IPS-15b (cell line): ENCODE results near the gene VTCN1.

Experiments
- H3K27me3 ChIP-seq: one replicate; pipeline ENCODE4 v1.6.1; 2013; ENCODE audit warnings: low read length; ENCODE audit not compliant: control insufficient read depth, insufficient read depth
- H3K36me3 ChIP-seq: one replicate; pipeline ENCODE4 v1.6.1; 2013; ENCODE audit warnings: low read length; ENCODE audit not compliant: control insufficient read depth, insufficient read depth
- H3K4me1 ChIP-seq: one replicate; pipeline ENCODE4 v1.6.1; 2013; ENCODE audit warnings: mild to moderate bottlenecking, low read length; ENCODE audit not compliant: control insufficient read depth, insufficient read depth
- H3K4me3 ChIP-seq: one replicate; pipeline ENCODE4 v1.5.1; 2013; ENCODE audit warnings: low read depth, low read length
- H3K9ac ChIP-seq: one replicate; pipeline ENCODE4 v1.6.1; 2013; ENCODE audit warnings: low read depth, mild to moderate bottlenecking, low read length
- H3K9me3 ChIP-seq: one replicate; pipeline ENCODE4 v1.6.1; 2013; ENCODE audit warnings: mild to moderate bottlenecking, low read length; ENCODE audit not compliant: control insufficient read depth, insufficient read depth

Gene VTCN1

DNA sequence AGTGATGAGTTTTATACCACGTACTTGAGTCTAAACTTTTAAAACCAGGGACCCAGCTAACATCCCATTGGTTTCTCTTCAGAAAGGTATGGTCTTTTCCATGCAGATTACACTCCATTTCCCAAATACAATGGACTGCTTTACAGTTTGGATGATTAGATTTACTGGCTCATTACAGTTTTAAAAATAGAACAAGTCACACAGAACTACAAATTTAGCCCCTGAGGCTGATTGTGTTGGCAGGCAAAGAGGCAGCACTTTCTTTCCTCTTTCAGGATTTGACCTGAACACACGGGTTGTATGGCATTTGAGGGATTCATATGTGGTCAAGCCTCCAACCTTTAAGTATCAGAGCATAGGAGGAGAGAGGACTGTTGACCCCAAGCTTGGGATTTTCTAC is 21.8 kb upstream of the VTCN1 start:
- Histone ChIP-seq H3K36me3 (no peaks in the 10 kb centered on the region), H3K4me1 (no peaks in the 10 kb centered on the region), H3K27me3 (no peaks in the 10 kb centered on the region), H3K9me3 (no peaks in the 10 kb centered on the region), H3K4me3 (no peak overlapping the region), H3K9ac (no peak overlapping the region)

- no peaks in the 10 kb centered on the region for H3K36me3 ChIP-seq
- no peaks in the 10 kb centered on the region for H3K9me3 ChIP-seq
- H3K4me1 ChIP-seq: no peaks in the 10 kb centered on the region
- H3K9ac ChIP-seq: no peak overlapping the region
- H3K27me3 ChIP-seq: no peaks in the 10 kb centered on the region
- H3K4me3 ChIP-seq: no peak overlapping the region
Measured at GRCh38 chr1:117231748-117232373, 21.1 kb upstream of the VTCN1 start.

GRCh38 chr1:117231312-117231711 is 20.6 kb upstream of the VTCN1 start:
- H3K4me1 ChIP-seq: no peaks in the 10 kb centered on the region

GRCh38 chr1:117229217-117229616 is 18.5 kb upstream of the VTCN1 start:
- Histone ChIP-seq H3K9me3 (no peaks in the 10 kb centered on the region), H3K4me1 (no peaks in the 10 kb centered on the region), H3K36me3 (no peaks in the 10 kb centered on the region), H3K9ac (no peak overlapping the region), H3K4me3 (no peak overlapping the region), H3K27me3 (no peaks in the 10 kb centered on the region)

More at GRCh38 chr1:117231312-117231711, 20.6 kb upstream of the VTCN1 start:
- Histone ChIP-seq H3K4me3 (no peak overlapping the region), H3K36me3 (no peaks in the 10 kb centered on the region), H3K9me3 (no peaks in the 10 kb centered on the region), H3K9ac (no peak overlapping the region), H3K27me3 (no peaks in the 10 kb centered on the region)

- H3K36me3 ChIP-seq: no peaks in the 10 kb centered on the region
- H3K4me3 ChIP-seq: no peak overlapping the region
- no peaks in the 10 kb centered on the region for H3K27me3 ChIP-seq
- H3K9me3 ChIP-seq: no peaks in the 10 kb centered on the region
- H3K4me1 ChIP-seq: no peaks in the 10 kb centered on the region
- H3K9ac ChIP-seq: no peak overlapping the region
Measured at GRCh38 chr1:117225931-117226330, 15.2 kb upstream of the VTCN1 start.

DNA sequence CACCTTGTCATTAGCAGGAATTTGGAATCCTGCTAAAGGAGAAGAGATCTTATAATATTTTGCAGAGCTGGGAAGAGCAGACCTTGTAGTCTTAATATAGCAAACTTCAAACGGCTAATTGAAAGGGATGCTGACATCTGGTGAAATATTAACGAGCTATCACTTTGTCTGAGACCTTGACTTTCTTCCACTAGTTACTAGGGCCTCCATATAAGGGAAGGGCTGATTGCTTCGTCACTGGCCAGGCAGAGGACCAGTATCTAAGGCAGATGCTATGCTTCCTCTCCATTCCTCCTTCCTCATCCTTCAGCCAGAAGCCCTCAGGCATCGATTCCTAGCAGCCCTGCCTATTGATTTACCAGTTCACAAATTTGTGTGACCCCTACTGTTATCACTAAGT is 6.0 kb upstream of the VTCN1 start:
- H3K36me3 ChIP-seq: no peaks in the 10 kb centered on the region
- H3K9me3 ChIP-seq: peaks cover 4% of the 10 kb centered on the region
- no peaks in the 10 kb centered on the region for H3K27me3 ChIP-seq
- no peak overlapping the region for H3K4me3 ChIP-seq
- no peaks in the 10 kb centered on the region for H3K4me1 ChIP-seq
- H3K9ac ChIP-seq: no peak overlapping the region

DNA sequence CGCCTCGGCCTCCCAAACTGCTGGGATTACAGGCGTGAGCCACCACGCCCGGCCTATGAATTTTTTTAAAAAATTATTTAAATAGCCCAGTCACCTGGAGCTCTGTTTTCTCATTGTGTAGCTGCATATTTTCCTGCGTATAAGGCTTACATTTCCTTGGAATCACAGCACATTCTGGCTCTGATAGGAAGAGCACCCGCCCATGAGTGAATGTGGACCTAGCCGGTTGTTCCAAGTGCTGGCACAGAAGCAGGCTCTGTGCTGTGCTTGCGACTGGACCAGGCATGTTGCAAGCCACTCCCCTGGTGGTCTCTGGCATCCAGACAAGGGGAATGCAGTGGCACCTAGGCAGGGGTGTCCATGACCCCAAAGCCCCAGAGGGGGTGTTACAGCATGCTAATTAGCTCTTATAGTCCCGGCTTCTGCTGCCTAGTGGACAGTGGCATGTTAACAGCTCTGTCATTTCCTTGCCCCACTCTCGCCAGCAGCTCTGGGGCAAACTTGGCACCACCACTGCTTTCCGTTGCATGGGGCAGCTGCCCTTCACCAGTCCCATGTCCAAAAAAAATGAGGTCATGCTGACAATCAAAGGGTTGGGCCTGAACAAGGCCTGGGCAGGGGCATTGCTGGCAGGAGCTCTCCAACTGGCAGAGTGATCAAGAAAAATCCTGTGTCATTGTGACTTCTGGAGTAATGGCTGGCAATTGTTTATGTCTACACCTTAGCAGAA is 5.2 kb upstream of the VTCN1 start:
- Histone ChIP-seq H3K9ac (no peak overlapping the region), H3K4me1 (no peaks in the 10 kb centered on the region), H3K27me3 (no peaks in the 10 kb centered on the region), H3K9me3 (peaks cover 4% of the 10 kb centered on the region), H3K36me3 (no peaks in the 10 kb centered on the region), H3K4me3 (no peak overlapping the region)

DNA sequence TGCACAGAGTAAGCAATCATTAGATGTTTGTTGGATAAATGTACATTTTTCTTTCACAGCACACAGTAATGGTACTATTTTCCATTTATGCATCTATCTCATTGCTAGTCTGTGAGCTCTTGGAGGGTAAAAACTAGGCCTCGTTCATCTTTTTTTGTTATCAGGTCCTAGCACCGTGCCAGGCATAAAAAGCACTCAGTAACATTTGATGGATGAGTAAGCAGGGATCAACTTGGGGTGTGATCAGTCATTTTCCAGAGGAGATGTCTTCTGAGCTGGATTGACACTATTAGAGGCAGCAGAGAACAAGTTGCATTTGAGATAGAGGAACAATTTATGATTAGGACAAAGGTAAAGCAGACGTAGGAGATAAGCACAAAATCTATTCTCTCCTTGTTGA is 4.3 kb upstream of the VTCN1 start:
- H3K9me3 ChIP-seq: peaks cover 4% of the 10 kb centered on the region
- no peaks in the 10 kb centered on the region for H3K4me1 ChIP-seq
- no peaks in the 10 kb centered on the region for H3K36me3 ChIP-seq
- H3K27me3 ChIP-seq: no peaks in the 10 kb centered on the region
- H3K9ac ChIP-seq: no peak overlapping the region
- H3K4me3 ChIP-seq: no peak overlapping the region

GRCh38 chr1:117213046-117213445 is 2.3 kb upstream of the VTCN1 start:
- Histone ChIP-seq H3K27me3 (no peaks in the 10 kb centered on the region), H3K9ac (no peak overlapping the region), H3K9me3 (peaks cover 4% of the 10 kb centered on the region), H3K4me1 (no peaks in the 10 kb centered on the region), H3K36me3 (no peaks in the 10 kb centered on the region), H3K4me3 (no peak overlapping the region)

DNA sequence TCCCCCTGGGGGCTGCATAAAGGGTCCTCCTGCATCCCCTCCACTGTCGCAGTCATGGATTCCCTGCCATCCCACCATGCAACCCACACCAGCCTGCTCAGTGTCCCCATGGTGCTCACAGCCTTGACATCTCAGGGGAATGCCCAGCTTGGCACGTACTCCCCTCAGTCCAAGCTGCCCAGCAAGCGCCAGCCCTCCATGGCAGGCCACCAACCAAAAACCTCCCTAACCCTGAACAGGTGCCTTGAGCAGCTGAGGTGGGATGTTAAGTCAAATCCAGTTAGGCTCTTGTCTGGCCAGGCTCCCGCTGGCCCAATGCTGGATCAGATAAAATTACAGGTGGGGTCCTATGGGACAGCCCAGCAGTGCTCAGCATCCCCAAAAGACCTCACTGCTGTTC is 341 bp downstream of the VTCN1 start:
- H3K27me3 ChIP-seq: no peaks in the 10 kb centered on the region
- no peaks in the 10 kb centered on the region for H3K9me3 ChIP-seq
- no peaks in the 10 kb centered on the region for H3K4me1 ChIP-seq
- no peaks in the 10 kb centered on the region for H3K36me3 ChIP-seq
- no peak overlapping the region for H3K4me3 ChIP-seq
- no peak overlapping the region for H3K9ac ChIP-seq

DNA sequence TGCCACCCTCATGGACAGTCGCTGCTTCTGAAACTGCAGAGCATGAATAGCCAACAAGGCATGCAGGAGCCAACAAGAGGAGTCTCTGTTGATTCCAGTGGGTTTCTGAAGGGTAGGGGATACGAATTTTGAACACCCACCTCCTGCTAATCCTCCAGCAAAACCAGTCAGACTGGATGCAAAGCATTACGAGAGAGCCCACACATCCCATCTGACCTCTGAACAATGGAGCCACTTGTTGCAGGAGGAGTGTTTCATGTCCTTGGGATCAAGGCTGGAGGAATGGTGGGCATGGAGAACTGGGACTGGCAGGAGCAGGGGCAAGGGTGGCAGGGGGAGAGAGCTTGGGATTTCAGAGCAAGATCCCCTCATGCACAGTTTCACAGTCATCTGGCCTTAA is 1.6 kb downstream of the VTCN1 start:
- Histone ChIP-seq H3K36me3 (no peaks in the 10 kb centered on the region), H3K9ac (no peak overlapping the region), H3K4me3 (no peak overlapping the region), H3K9me3 (no peaks in the 10 kb centered on the region), H3K4me1 (no peaks in the 10 kb centered on the region), H3K27me3 (no peaks in the 10 kb centered on the region)

- Histone ChIP-seq H3K27me3 (no peaks in the 10 kb centered on the region), H3K9me3 (no peaks in the 10 kb centered on the region), H3K4me1 (no peaks in the 10 kb centered on the region), H3K36me3 (no peaks in the 10 kb centered on the region), H3K9ac (no peak overlapping the region), H3K4me3 (no peak overlapping the region)
Measured at GRCh38 chr1:117208580-117208979, 2.1 kb downstream of the VTCN1 start.
